Right lobe of liver (tissue), 4 donors: Measurements from ENCODE around the gene TMEM37.

ENCODE experiments used
- POLR2A ChIP-seq: fragments of 450-650 bp; IDR thresholded peaks from one replicate; pipeline ENCODE4 v1.6.1; 2017; ENCODE audit warnings: antibody characterized with exemption, mild to moderate bottlenecking
- TF ChIP-seq, protein P1 (sequence below), 4 donors: fragments of 200-600 bp in 3 of 4; fragments of 450-650 bp in 1 of 4; IDR thresholded peaks; one replicate each; pipeline versions ENCODE4 v1.5.1 to v1.8.0; 2016 to 2022; ENCODE audit warnings: antibody characterized with exemption in 4 of 4, mild to moderate bottlenecking in 2 of 4
- donor health status: DM: no; HTN: no; CAD: no.
- donor health status: DM: no; HTN: no; CAD: no.
- donor health status: DM: no; HTN: yes; CAD: no.

DNA sequence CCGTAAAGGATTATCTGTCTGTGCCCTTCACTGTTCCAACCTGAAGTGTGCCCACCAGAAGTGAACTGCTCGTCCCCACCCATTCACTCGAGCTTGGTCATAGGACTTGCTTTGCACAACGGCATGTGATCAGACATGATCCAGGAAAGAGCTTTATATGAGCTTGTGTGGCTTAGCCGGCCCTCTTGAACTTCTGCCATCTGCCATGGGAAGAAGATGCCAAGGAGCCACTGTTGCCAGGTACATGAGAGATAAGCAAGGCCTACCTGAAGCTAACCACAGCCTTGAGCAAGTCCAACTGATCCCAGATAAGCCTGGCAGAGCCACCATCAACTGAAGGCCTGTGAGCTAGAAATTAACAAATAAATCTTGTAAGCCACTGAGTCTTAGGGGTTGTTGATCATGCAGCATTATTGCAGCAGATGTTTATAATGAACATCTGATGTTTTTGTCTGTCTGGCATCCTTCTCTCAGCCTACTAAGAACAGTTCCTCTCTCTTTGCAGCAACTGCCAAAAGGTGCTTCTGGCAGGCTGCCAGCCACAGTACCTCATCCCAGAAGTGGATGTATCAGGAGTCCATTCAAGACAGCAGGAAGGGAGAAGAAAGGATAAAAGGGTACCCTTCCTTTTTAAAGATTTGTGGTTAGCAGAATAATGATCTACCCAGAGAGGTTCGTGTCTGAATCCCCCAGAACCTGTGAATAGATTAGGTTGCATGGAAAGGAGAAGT is 48.1 kb upstream of the TMEM37 start:
- TF ChIP-seq, protein P1, sequence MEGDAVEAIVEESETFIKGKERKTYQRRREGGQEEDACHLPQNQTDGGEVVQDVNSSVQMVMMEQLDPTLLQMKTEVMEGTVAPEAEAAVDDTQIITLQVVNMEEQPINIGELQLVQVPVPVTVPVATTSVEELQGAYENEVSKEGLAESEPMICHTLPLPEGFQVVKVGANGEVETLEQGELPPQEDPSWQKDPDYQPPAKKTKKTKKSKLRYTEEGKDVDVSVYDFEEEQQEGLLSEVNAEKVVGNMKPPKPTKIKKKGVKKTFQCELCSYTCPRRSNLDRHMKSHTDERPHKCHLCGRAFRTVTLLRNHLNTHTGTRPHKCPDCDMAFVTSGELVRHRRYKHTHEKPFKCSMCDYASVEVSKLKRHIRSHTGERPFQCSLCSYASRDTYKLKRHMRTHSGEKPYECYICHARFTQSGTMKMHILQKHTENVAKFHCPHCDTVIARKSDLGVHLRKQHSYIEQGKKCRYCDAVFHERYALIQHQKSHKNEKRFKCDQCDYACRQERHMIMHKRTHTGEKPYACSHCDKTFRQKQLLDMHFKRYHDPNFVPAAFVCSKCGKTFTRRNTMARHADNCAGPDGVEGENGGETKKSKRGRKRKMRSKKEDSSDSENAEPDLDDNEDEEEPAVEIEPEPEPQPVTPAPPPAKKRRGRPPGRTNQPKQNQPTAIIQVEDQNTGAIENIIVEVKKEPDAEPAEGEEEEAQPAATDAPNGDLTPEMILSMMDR (IDR thresholded peaks at IDR 0.05): no peak
- no peak for TF ChIP-seq POLR2A
